ENCODE results near the gene NHLRC1. TPM values are rescaled to one million over a fixed set of nuclear protein-coding genes. Genes with fewer than 3 reads are reported as not detected.

Gene NHLRC1
- total RNA-seq, 5 donors from 2014 or later (not counting 1 experiment from before 2014, with no cell fraction given) = 0.48 to 1.2 (median 0.99) TPM

DNA sequence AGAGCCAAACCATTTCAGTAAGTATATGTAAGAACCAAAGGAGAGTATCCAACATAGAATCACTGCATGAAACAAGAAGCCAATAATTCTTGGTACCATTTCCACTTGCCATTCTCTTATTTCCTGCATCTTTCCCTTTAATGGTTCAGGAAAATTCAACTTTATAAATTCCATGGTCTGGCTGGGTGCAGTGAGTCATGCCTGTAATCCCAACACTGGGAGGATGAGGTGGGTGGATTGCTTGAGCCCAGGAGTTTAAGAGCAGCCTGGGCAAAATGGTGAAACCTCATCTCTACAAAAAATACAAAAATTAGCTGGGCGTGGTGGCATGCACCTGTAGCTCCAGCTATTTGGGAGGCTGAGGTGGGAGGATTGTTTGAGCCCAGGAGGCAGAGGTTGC, 21.2 kb downstream of the NHLRC1 start:
- no peaks in the 10 kb centered on the region for H3K4me1 Mint-ChIP-seq

DNA sequence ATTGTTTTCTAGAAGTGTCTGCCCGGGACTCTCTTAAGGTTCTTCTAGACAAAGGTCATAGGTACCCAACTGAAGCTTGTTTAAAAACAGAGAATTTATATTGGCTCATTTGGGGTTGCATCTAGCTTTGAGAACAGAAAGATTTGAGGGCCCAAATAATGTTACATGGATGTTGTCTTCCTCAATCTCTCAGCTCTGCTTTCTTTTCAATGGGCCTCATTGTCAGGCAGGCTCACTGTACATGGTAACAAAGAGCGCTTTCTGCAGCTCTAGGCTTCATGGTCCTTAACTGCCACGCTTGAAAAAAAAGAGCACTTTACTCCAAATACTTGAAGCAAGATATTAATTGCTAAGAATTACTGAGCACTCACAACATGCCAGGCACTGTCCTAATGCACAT, 22.2 kb downstream of the NHLRC1 start:
- CTCF ChIA-PET = no interaction called here

More for the DNA sequence above, 21.2 kb downstream of the NHLRC1 start:
- ChIA-PET POLR2A (no interaction called here), CTCF (no interaction called here)
- no peaks in the 10 kb centered on the region for H3K36me3 ChIP-seq (ENCODE audit: control insufficient read depth in 2 of 2, extremely low read depth in 1 of 2, insufficient read depth in 1 of 2, low read length in 1 of 2)
- no peak overlapping the region for H3K27ac Mint-ChIP-seq
- ATAC-seq (replicated peaks in 1 of 4) (no peak), DNase-seq (no peak)
- peaks cover 28% of the 10 kb centered on the region in 2 donors for H3K27me3 Mint-ChIP-seq
- H3K36me3 Mint-ChIP-seq = no peaks in the 10 kb centered on the region
- H3K9me3 Mint-ChIP-seq = peaks cover 3 to 12% (median 8%) of the 10 kb centered on the region in 3 donors
- H3K27ac ChIP-seq (ENCODE audit: low read length) = no peak overlapping the region
- no peaks in the 10 kb centered on the region for H3K4me1 ChIP-seq (ENCODE audit: control insufficient read depth in 1 of 2, extremely low read depth in 1 of 2, insufficient read depth in 2 of 2, low read length in 2 of 2)
- WGBS (ENCODE audit: insufficient coverage) = no CpG with 5 or more reads among the region's 1 CpG
- H3K9me3 ChIP-seq = no peaks in the 10 kb centered on the region
- peaks cover 0 to 14% of the 10 kb centered on the region in 2 experiments for H3K27me3 ChIP-seq (replicated peaks in 1 of 2; ENCODE audit: control insufficient read depth in 2 of 2, extremely low read depth in 1 of 2, insufficient read depth in 2 of 2, low read length in 1 of 2)
- no peak overlapping the region for H3K4me3 Mint-ChIP-seq
- no peak overlapping the region for H3K4me3 ChIP-seq (ENCODE audit: control insufficient read depth in 1 of 2, extremely low read depth in 1 of 2, low read length in 1 of 2)

DNA sequence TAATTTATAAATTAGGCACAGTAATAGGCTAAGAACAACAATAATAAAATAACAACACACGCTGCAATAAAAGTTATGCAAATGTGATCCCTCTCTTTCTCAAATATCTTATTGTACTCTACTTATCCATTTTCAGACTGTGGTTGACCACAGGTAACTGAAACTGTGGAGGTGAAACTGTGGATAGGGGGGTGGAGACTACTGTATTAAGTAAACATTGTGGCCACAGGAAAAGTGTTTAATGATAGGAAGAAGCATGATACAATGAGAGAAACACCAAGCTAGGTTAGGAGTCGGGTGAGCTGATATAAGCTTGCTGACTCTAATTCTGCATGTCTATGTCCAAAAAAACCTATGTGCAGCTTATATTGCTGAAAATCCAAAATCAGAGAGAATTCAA, 23.0 kb downstream of the NHLRC1 start:
- no peaks in the 10 kb centered on the region for H3K9me3 ChIP-seq
- H3K36me3 ChIP-seq (ENCODE audit: control insufficient read depth in 2 of 2, extremely low read depth in 1 of 2, insufficient read depth in 1 of 2, low read length in 1 of 2) = no peaks in the 10 kb centered on the region
- ChIA-PET CTCF (interaction anchor here in 1 of 2 donors (0.6 kb wide), 1 partner anchor 12 kb away, joined by 4 read pairs; no protein-coding TSS in a partner anchor), POLR2A (no interaction called here)
- H3K27ac Mint-ChIP-seq = no peak overlapping the region
- DNase-seq (no peak), ATAC-seq (replicated peaks in 1 of 4) (no peak)
- peaks cover 0 to 12% of the 10 kb centered on the region in 2 experiments for H3K27me3 ChIP-seq (replicated peaks in 1 of 2; ENCODE audit: control insufficient read depth in 2 of 2, extremely low read depth in 1 of 2, insufficient read depth in 2 of 2, low read length in 1 of 2)
- no peak overlapping the region for H3K4me3 Mint-ChIP-seq
- 40% methylated on average over 1 of the region's 2 CpGs for WGBS (ENCODE audit: insufficient coverage)
- no peak overlapping the region for H3K4me3 ChIP-seq (ENCODE audit: control insufficient read depth in 1 of 2, extremely low read depth in 1 of 2, low read length in 1 of 2)
- no peaks in the 10 kb centered on the region for H3K36me3 Mint-ChIP-seq
- no peaks in the 10 kb centered on the region for H3K4me1 Mint-ChIP-seq
- peaks cover 21 to 25% of the 10 kb centered on the region in 2 donors for H3K27me3 Mint-ChIP-seq
- H3K9me3 Mint-ChIP-seq = peaks cover 0 to 1% (median 0%) of the 10 kb centered on the region in 3 donors
- no peaks in the 10 kb centered on the region for H3K4me1 ChIP-seq (ENCODE audit: control insufficient read depth in 1 of 2, extremely low read depth in 1 of 2, insufficient read depth in 2 of 2, low read length in 2 of 2)
- H3K27ac ChIP-seq (ENCODE audit: low read length) = no peak overlapping the region

More for the DNA sequence above, 22.2 kb downstream of the NHLRC1 start:
- peaks cover 24 to 28% of the 10 kb centered on the region in 2 donors for H3K27me3 Mint-ChIP-seq
- Histone ChIP-seq H3K36me3 (ENCODE audit: control insufficient read depth in 2 of 2, extremely low read depth in 1 of 2, insufficient read depth in 1 of 2, low read length in 1 of 2) (no peaks in the 10 kb centered on the region), H3K27ac (ENCODE audit: low read length) (no peak overlapping the region), H3K27me3 (replicated peaks in 1 of 2; ENCODE audit: control insufficient read depth in 2 of 2, extremely low read depth in 1 of 2, insufficient read depth in 2 of 2, low read length in 1 of 2) (peaks cover 0 to 14% of the 10 kb centered on the region in 2 experiments), H3K4me1 (ENCODE audit: control insufficient read depth in 1 of 2, extremely low read depth in 1 of 2, insufficient read depth in 2 of 2, low read length in 2 of 2) (no peaks in the 10 kb centered on the region), H3K4me3 (ENCODE audit: control insufficient read depth in 1 of 2, extremely low read depth in 1 of 2, low read length in 1 of 2) (no peak overlapping the region), H3K9me3 (no peaks in the 10 kb centered on the region)
- H3K27ac Mint-ChIP-seq = no peak overlapping the region
- H3K4me3 Mint-ChIP-seq = no peak overlapping the region
- peaks cover 0 to 6% (median 0%) of the 10 kb centered on the region in 3 donors for H3K9me3 Mint-ChIP-seq
- no peaks in the 10 kb centered on the region for H3K36me3 Mint-ChIP-seq
- POLR2A ChIA-PET = no interaction called here
- no peaks in the 10 kb centered on the region for H3K4me1 Mint-ChIP-seq
- DNase-seq (no peak), ATAC-seq (replicated peaks in 1 of 4) (no peak)
- 83% methylated on average over 1 of the region's 3 CpGs for WGBS (ENCODE audit: insufficient coverage)

DNA sequence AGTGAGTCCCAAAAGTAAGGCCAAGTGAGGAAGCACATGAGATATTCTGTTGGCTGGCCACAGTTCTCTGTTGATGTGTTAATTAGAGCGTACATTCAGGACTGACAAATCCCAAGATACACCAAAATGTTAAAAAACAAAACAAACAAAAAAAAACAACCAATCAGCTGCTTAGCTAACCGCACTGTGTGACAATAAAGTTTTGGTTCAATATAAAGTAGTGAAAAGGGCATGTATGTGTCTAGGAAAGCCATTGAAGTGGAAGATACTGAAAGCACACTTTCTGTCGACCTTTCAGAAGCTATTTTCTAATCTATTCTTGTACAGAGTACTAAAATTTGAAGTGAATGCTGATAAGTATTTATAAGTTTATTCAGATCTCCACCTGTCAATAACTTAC, 26.1 kb downstream of the NHLRC1 start:
- Mint-ChIP-seq H3K27ac (no peak overlapping the region), H3K36me3 (no peaks in the 10 kb centered on the region), H3K9me3 (no peaks in the 10 kb centered on the region), H3K4me3 (no peak overlapping the region), H3K27me3 (peaks cover 10 to 19% of the 10 kb centered on the region in 2 donors), H3K4me1 (no peaks in the 10 kb centered on the region)
- DNase-seq (no peak), ATAC-seq (replicated peaks in 1 of 4) (no peak)
- no peaks in the 10 kb centered on the region for H3K9me3 ChIP-seq
- no peaks in the 10 kb centered on the region for H3K36me3 ChIP-seq (ENCODE audit: control insufficient read depth in 2 of 2, extremely low read depth in 1 of 2, insufficient read depth in 1 of 2, low read length in 1 of 2)
- ChIA-PET CTCF (interaction anchor here in 1 of 2 donors (0.8 kb wide), 1 partner anchor 34 kb away, joined by 3 read pairs; no protein-coding TSS in a partner anchor), POLR2A (no interaction called here)
- H3K4me1 ChIP-seq (ENCODE audit: control insufficient read depth in 1 of 2, extremely low read depth in 1 of 2, insufficient read depth in 2 of 2, low read length in 2 of 2) = no peaks in the 10 kb centered on the region
- no peak overlapping the region for H3K27ac ChIP-seq (ENCODE audit: low read length)
- H3K4me3 ChIP-seq (ENCODE audit: control insufficient read depth in 1 of 2, extremely low read depth in 1 of 2, low read length in 1 of 2) = no peak overlapping the region
- WGBS (ENCODE audit: insufficient coverage) = no CpG with 5 or more reads among the region's 3 CpGs
- H3K27me3 ChIP-seq (replicated peaks in 1 of 2; ENCODE audit: control insufficient read depth in 2 of 2, extremely low read depth in 1 of 2, insufficient read depth in 2 of 2, low read length in 1 of 2) = peaks cover 0 to 7% of the 10 kb centered on the region in 2 experiments

DNA sequence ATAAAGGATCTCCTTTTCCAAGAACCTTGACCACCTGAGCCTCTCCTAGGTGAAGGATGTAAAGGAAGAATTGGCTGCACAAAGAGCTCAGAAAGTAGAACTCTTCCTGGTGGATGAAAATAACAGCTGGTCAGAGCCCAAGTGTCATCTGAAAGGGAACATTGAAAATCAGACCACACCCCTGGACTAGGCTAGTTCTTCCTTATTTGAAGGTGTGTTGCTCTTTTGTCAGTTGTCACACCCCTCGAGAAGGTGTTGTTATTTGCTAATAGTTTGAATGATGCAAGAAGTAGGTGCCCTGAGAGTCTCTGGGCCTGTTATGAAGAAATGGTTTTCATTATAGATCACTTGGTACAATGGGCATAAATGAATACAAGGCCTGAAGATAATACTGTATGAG, 31.1 kb downstream of the NHLRC1 start:
- Mint-ChIP-seq H3K4me3 (no peak overlapping the region), H3K36me3 (no peaks in the 10 kb centered on the region), H3K27me3 (peaks cover 8 to 9% of the 10 kb centered on the region in 2 donors), H3K27ac (no peak overlapping the region), H3K4me1 (no peaks in the 10 kb centered on the region), H3K9me3 (peaks cover 7 to 11% (median 8%) of the 10 kb centered on the region in 3 donors)
- POLR2A ChIA-PET = no interaction called here
- Histone ChIP-seq H3K4me3 (ENCODE audit: control insufficient read depth in 1 of 2, extremely low read depth in 1 of 2, low read length in 1 of 2) (no peak overlapping the region), H3K9me3 (no peaks in the 10 kb centered on the region), H3K27ac (ENCODE audit: low read length) (no peak overlapping the region), H3K36me3 (ENCODE audit: control insufficient read depth in 2 of 2, extremely low read depth in 1 of 2, insufficient read depth in 1 of 2, low read length in 1 of 2) (no peaks in the 10 kb centered on the region), H3K4me1 (ENCODE audit: control insufficient read depth in 1 of 2, extremely low read depth in 1 of 2, insufficient read depth in 2 of 2, low read length in 2 of 2) (no peaks in the 10 kb centered on the region), H3K27me3 (replicated peaks in 1 of 2; ENCODE audit: control insufficient read depth in 2 of 2, extremely low read depth in 1 of 2, insufficient read depth in 2 of 2, low read length in 1 of 2) (peaks cover 0 to 9% of the 10 kb centered on the region in 2 experiments)
- WGBS (ENCODE audit: insufficient coverage) = 80% methylated on average over 1 of the region's 1 CpG
- DNase-seq = no peak
- CTCF ChIA-PET = no interaction called here
- no peak for ATAC-seq (replicated peaks in 1 of 4)

DNA sequence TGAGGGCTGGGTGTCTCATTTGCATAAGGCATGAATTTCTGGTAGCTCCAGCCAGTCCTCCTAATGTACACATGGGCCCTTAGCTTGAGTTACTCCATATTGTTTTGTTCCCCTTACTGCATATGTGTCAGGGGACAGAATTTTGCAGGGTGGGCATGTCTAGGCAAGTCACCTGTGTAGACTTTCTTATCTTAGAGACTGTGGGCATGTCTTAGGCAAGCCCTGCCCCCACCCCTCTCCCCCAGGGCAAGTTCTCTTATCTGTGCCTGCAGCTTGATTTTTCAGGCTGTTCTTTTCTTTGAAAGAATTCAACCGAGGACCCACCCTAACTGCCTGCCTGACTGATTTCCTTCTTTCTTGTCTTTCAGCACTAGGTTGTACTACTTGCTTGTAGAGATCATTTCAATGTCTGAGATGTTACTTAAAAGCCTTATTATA, 32.1 kb downstream of the NHLRC1 start:
- peaks cover 10 to 12% of the 10 kb centered on the region in 2 donors for H3K27me3 Mint-ChIP-seq
- no peaks in the 10 kb centered on the region for H3K36me3 ChIP-seq (ENCODE audit: control insufficient read depth in 2 of 2, extremely low read depth in 1 of 2, insufficient read depth in 1 of 2, low read length in 1 of 2)
- peaks cover 7 to 11% (median 8%) of the 10 kb centered on the region in 3 donors for H3K9me3 Mint-ChIP-seq
- H3K27ac ChIP-seq (ENCODE audit: low read length) = no peak overlapping the region
- ChIA-PET CTCF (no interaction called here), POLR2A (interaction anchor here in 1 of 2 donors (0.6 kb wide), 1 partner anchor 32 kb away, joined by 3 read pairs; the partner anchor contains the start of gene NHLRC1)
- H3K4me1 ChIP-seq (ENCODE audit: control insufficient read depth in 1 of 2, extremely low read depth in 1 of 2, insufficient read depth in 2 of 2, low read length in 2 of 2) = no peaks in the 10 kb centered on the region
- ATAC-seq (replicated peaks in 1 of 4) (no peak), DNase-seq (no peak)
- no peak overlapping the region for H3K27ac Mint-ChIP-seq
- H3K4me3 Mint-ChIP-seq = no peak overlapping the region
- H3K4me1 Mint-ChIP-seq = no peaks in the 10 kb centered on the region
- no peaks in the 10 kb centered on the region for H3K36me3 Mint-ChIP-seq
- peaks cover 0 to 14% of the 10 kb centered on the region in 2 experiments for H3K27me3 ChIP-seq (replicated peaks in 1 of 2; ENCODE audit: control insufficient read depth in 2 of 2, extremely low read depth in 1 of 2, insufficient read depth in 2 of 2, low read length in 1 of 2)
- no peaks in the 10 kb centered on the region for H3K9me3 ChIP-seq
- H3K4me3 ChIP-seq (ENCODE audit: control insufficient read depth in 1 of 2, extremely low read depth in 1 of 2, low read length in 1 of 2) = no peak overlapping the region
- WGBS (ENCODE audit: insufficient coverage) = no CpG with 5 or more reads among the region's 1 CpG

Data from T-cell (primary cell).